SK-N-MC (cell line): ENCODE results near the gene PTPA.

ENCODE experiments used
- EZH2 ChIP-seq: fragments of 200-600 bp; sonication (generic); IDR thresholded peaks from one replicate; pipeline ENCODE4 v1.6.1; 2017; ENCODE audit warnings: antibody characterized with exemption
- FOXP2 ChIP-seq: optimal IDR thresholded peaks from 2 replicates; pipeline ENCODE3; 2011; ENCODE audit warnings: mild to moderate bottlenecking, moderate library complexity; ENCODE audit not compliant: insufficient read depth; ENCODE audit errors: extremely low read length, control extremely low read depth
- POLR2AphosphoS5 ChIP-seq: IDR thresholded peaks from 2 replicates; pipeline ENCODE4 v1.6.1; 2012; ENCODE audit warnings: mild to moderate bottlenecking, low read depth, low read length, borderline replicate concordance

GRCh38 chr9:129113645-129114304, 2.6 kb downstream of the PTPA start:
- no peak for TF ChIP-seq POLR2AphosphoS5
- TF ChIP-seq EZH2 = no peak
- TF ChIP-seq FOXP2 = no peak
